Measurements from ENCODE around the gene C1orf198.
"Not testable (repeated sequence)": the region's sequence is repeated elsewhere in the genome, so short reads cannot be mapped to it uniquely, and the experiment has no call there.

The C1orf198 gene

GRCh38 chr1:230858918-230859729 is 9.2 kb downstream of the C1orf198 start:
- no peak for DNase-seq

DNA sequence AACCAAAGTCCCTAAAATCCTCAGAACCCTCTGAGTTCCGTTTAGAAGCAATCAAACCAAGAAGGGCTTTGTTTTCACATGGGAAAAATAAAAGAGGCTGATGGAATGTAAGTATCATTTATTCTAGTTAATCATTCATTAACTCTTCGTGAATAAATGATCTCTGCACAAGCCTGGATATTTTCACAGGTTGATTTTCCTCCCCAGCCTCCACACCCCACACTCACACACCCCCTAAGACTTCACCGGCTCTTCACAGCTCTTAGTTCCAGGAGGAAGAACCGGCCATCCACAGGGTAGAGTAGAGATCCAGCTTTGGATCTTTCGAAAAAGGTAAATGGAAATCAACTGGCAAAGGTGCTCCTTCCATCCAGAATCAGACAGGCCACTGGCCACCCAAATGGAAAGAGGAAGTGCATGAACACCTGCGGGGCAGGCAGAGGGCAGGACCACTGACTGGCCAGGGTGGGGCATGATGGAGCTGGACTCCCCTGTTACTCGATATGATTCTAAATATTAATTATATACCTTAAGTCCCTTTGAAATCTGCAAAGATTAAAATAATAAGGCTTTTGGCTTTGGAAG is 10.0 kb downstream of the C1orf198 start:
- no peak for DNase-seq

DNA sequence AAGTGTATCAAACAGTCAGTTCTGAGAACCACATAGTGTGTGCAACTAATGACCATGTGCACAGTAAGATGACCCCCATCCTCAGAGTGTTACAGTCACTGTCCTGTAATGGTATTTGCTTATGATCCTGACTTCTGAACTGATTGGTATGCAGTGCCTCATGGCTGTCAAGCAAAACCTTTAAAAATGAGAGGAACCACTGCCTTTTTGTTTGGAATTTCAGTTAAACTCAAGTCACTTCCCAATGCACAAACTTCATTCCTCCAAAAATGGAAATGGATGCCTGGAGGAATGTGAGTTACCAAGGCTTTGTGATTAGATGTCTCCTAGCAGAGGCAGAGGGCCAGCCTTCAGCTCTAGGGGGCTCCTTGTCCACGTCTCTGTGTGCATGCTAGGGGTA is 10.5 kb downstream of the C1orf198 start:
- DNase-seq: no peak

GRCh38 chr1:230857077-230857476 is 11.2 kb downstream of the C1orf198 start:
- no peak for DNase-seq

DNA sequence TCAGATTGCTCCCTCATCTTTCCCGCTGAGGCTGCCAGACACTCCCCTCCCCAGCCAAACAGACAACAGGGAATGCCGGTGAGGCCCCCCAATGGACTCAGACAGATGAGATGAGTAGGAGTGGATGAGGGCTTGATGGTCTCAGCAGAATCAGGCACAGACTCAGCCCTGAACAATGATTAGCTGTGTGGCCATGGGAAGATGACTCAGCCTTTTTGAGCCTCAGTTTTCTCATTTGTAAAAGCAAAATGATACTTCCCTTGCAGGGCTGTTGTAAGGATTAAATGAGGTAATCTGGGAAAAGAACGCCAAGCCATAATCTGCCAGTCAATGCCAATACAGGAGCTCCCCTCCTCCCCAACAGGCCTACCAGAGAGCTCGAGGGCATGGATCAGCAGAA is 12.4 kb downstream of the C1orf198 start:
- DNase-seq: no peak

- DNase-seq: no peak
Observed at GRCh38 chr1:230854423-230854822, 13.9 kb downstream of the C1orf198 start.

- no peak for DNase-seq
Observed at GRCh38 chr1:230853731-230854130, 14.6 kb downstream of the C1orf198 start.

DNA sequence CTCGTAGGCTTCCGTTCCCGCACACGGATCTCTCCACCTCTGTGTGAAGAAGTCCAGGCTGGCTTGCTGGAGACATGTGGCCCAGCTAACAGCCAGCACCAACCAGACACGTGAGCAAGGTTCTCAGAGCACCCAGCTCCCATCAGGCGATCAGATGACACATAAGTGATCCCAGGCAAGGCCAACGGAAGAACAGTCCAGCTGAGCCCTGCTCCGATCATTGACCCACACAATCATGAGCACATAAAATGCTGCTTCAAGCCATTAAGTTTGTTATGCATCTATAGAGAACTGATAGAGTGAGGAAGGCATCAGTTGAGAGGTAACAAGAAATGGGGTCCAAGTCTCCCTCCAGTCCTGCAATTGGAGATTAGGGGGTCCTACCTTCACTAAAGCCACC is 15.4 kb downstream of the C1orf198 start:
- no peak for DNase-seq

DNA sequence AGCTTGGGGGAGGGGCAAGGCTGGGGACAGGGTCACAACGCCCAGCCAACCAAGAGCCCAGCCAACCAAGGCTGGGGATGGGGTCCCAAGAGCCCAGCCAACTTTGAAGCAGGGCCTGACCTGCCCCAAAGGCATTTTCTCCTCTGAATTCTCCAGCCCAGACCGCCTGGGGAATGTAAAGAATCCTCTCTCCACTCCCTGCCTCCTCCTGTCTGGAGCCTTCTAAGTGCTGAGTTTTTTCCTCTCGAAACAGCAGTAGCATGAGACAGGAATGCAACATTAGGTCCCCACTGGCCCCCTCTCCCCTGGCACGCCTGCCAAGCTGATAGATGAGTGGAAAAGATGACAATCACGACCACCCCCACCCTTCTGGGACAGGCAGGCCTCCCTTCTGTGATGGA is 17.0 kb downstream of the C1orf198 start:
- DNase-seq: no peak

GRCh38 chr1:230850547-230850946 is 17.8 kb downstream of the C1orf198 start:
- no peak for DNase-seq

DNA sequence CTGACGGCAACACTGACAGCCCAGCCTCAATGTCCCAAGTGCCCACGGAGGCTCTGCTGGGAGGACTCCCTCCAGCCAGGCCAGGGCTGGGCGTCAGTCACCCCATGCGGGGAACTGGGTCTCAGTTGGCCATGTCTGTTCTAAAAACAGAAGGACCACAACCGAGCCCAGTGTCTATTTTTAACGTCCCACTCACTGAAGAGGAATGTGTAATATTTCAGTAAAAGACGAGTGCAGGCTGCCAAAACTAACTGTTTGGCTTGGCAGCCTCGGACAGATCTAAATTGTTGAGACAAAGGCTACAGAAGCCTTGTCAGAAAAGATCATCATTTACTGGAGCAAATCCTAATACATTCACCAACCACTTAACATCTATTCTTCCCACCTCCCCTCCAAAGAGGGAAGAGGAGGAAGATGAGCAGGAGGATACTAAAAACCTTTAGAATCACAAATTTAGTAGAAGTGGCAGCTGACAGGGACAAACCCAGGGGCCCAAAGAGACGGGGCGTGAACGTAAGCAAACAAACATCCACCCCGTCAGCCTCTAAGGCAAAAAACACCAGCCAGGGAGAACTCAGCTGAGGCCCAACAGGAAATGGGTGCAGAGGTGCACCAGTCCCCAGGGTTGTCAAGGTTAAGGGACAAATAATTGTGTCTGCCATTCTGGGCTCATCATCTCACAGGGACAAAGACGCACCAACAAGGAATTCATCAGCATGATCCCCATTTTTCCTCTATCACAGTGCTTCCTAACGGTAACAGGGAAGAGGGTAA is 18.7 kb downstream of the C1orf198 start:
- no peak for DNase-seq

DNA sequence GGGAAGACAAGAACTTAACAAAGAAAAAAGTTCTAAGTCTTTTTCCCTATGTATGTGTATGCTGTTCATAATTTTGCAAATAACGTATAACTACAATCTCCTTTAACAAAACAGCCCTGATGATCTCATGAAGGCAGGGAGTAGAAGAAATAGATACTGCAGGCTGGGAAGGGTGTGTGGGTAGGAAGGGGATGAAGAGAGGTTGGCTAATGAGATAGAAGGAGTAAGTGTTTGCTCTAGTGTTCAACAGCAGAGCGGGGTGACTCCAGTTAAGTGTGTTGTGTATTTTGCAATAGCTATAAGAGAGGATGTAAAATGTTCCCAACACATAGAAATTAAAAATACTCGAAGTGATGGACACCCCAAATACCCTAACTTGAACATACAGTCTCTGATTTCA is 20.1 kb downstream of the C1orf198 start:
- no peak for DNase-seq

DNA sequence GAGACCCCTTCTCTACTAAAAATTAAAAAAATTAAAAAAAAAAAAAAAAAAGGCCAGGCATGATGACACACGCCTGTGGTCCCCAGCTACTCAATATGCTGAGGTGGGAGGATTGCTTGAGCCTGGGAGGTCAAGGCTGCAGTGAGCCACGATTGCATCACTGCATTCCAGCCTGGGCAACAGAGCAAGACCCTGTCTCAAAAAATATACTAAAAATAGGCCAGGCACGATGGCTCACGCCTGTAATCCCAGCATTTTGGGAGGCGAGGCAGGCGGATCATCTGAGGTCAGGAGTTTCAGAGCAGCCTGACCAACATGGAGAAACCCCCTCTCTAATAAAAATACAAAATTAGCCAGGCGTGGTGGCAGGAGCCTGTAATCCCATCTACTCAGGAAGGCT is 23.1 kb downstream of the C1orf198 start:
- not testable (repeated sequence) for DNase-seq

DNA sequence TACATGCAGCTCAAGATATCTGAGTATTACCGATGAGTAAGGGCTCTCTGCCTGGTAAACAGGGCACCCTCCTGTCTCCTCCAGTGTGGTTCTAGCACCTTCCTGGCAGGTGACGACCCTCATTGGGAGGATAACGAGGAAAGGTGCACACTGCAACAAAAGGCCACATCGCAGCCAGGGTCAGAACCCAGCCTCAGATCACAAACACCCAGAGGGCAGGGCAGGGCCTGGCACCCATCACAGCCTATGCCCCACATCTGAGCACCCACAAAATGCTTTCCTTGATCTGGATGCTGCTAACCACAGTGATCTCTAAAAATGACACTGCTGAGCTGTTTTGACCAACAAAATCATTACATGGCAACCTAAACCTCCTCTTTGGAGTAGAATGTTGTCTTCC is 23.8 kb downstream of the C1orf198 start:
- DNase-seq: no peak

- DNase-seq: no peak
Observed at GRCh38 chr1:230843503-230844309, 24.6 kb downstream of the C1orf198 start.

- no peak for DNase-seq
Observed at GRCh38 chr1:230842801-230843200, 25.5 kb downstream of the C1orf198 start.

DNA sequence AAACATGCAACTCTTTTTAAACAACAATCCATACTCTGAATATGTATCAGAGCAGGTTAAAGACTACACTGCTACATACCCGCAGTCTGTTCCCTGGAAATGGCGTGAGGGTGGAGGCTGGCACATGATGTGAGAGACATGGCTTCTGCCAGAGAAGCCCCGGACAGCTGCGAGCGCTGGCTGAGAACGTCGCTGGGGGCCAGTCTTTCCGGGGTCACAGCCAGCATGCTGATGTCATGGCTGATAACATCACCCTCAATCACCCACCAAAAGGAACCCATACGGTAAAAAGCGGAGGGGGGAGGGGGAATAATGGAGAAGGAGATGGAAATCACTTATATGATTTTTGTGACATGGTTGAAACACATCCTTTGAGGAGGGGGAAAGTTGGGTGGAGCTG is 29.1 kb downstream of the C1orf198 start:
- DNase-seq: no peak

- no peak for DNase-seq
Observed at GRCh38 chr1:230836793-230837192, 31.5 kb downstream of the C1orf198 start.

GRCh38 chr1:230836347-230836746 is 32.0 kb downstream of the C1orf198 start:
- DNase-seq: no peak

GRCh38 chr1:230834292-230834691 is 34.0 kb downstream of the C1orf198 start:
- peak in 1 of 2 donors; percentile 6 for DNase-seq

GRCh38 chr1:230833511-230833910 is 34.8 kb downstream of the C1orf198 start:
- DNase-seq: no peak

- no peak for DNase-seq
Observed at GRCh38 chr1:230832476-230832875, 35.8 kb downstream of the C1orf198 start.

- DNase-seq: no peak
Observed at GRCh38 chr1:230831771-230832170, 36.5 kb downstream of the C1orf198 start.

Data from stimulated activated CD4-positive, alpha-beta T cell treated with anti-CD3 and anti-CD28 coated beads, Interleukin-2, amount 100 ng/mL, for 24 hours (primary cell).